ENCODE measurements around the gene SSRP1. TPM values are rescaled to one million over a fixed set of nuclear protein-coding genes. Genes with fewer than 3 reads are reported as not detected.

The SSRP1 gene
- total and polyA plus RNA-seq, 2 of the 4 experiments (the other 2 are of a cell fraction): 106 to 146 TPM

- Histone ChIP-seq H3K4me2 (ENCODE audit: low read depth, low read length) (no peak overlapping the region), H3K79me1 (ENCODE audit: low read depth in 1 of 2, low read length in 2 of 2) (no peaks in the 10 kb centered on the region), H2AFZ (replicated peaks; ENCODE audit: low read length, poor library complexity) (no peak overlapping the region), H2BK120ac (ENCODE audit: low read depth, low read length) (no peak overlapping the region), H4K5ac (ENCODE audit: low read depth, low read length) (no peak overlapping the region), H3K27ac (ENCODE audit: insufficient read depth, low read length) (no peak overlapping the region), H2BK5ac (ENCODE audit: low read depth, low read length, poor library complexity, severe bottlenecking) (no peak overlapping the region), H2AK5ac (ENCODE audit: low read depth, low read length) (no peak overlapping the region), H3K4ac (ENCODE audit: low read depth, low read length) (no peak overlapping the region), H3K9me3 (ENCODE audit: control insufficient read depth, insufficient read depth, low read length) (no peaks in the 10 kb centered on the region), H4K91ac (ENCODE audit: insufficient read depth, low read depth, low read length) (no peak overlapping the region), H3K9me1 (ENCODE audit: insufficient read depth, low read length) (no peaks in the 10 kb centered on the region), H3K56ac (ENCODE audit: extremely low read depth, insufficient read depth, low read length) (no peak overlapping the region), H3K4me1 (ENCODE audit: control insufficient read depth, insufficient read depth, low read length) (no peaks in the 10 kb centered on the region), H3K18ac (ENCODE audit: low read depth, low read length) (no peak overlapping the region), H3K23ac (ENCODE audit: low read depth, low read length) (no peak overlapping the region), H3K4me3 (ENCODE audit: insufficient read depth, low read depth, low read length) (no peak overlapping the region), H2BK15ac (ENCODE audit: low read depth, low read length) (no peak overlapping the region), H2AK9ac (replicated peaks; ENCODE audit: low read depth, low read length, poor library complexity) (no peak overlapping the region), H3K14ac (replicated peaks; ENCODE audit: low read depth, low read length) (no peak overlapping the region), H3K9ac (ENCODE audit: low read depth, low read length) (no peak overlapping the region), H3K27me3 (ENCODE audit: control insufficient read depth, insufficient read depth, low read length) (peaks cover 22% of the 10 kb centered on the region), H4K8ac (ENCODE audit: low read depth in 2 of 2, low read length in 2 of 2) (no peak overlapping the region), H4K20me1 (ENCODE audit: insufficient read depth, low read length) (no peaks in the 10 kb centered on the region), H2BK20ac (ENCODE audit: low read depth, low read length) (no peak overlapping the region), H3K36me3 (ENCODE audit: control insufficient read depth, insufficient read depth, low read length) (no peaks in the 10 kb centered on the region)
- no peak for ATAC-seq (ENCODE audit: low read depth)
- DNase-seq: no peak
- POLR2A ChIA-PET (ENCODE audit: unreplicated experiment): no interaction called here
- in situ Hi-C loops (cut with MboI; ENCODE audit: low sequenced_read_pairs) (loop anchor here (25.0 kb wide), 1 partner anchor 534 kb away; no protein-coding TSS in a partner anchor), intact Hi-C loops (cut with micrococcal nuclease) (no loop called here), dilution Hi-C loops (cut with HindIII; ENCODE audit: low sequenced_read_pairs, unreplicated experiment) (no loop called here)
- CTCF ChIA-PET: interaction anchor here (0.6 kb wide), 1 partner anchor 72 kb away, joined by 4 read pairs; no protein-coding TSS in a partner anchor
- TF ChIP-seq BHLHE40 (IDR thresholded peaks at IDR 0.05; ENCODE audit: low read depth, low read length) (no peak), CHD1 (IDR thresholded peaks at IDR 0.05; ENCODE audit: low read depth, low read length) (no peak), MAFK (IDR thresholded peaks at IDR 0.05; ENCODE audit: low read depth, low read length) (no peak), ELK1 (IDR thresholded peaks at IDR 0.05; ENCODE audit: borderline replicate concordance, low read depth, low read length) (no peak), MAZ (IDR thresholded peaks at IDR 0.05; ENCODE audit: borderline replicate concordance, low read depth, low read length) (no peak), USF2 (IDR thresholded peaks at IDR 0.05; ENCODE audit: low read depth, low read length) (no peak)
- no TSS peak for BruUV-seq (replicated peaks)
Measured at GRCh38 chr11:57370941-57371340, 35.2 kb upstream of the SSRP1 start.
